HepG2 (cell line): Measurements from ENCODE around the gene PCGF2. TPM values are rescaled to one million over a fixed set of nuclear protein-coding genes. Genes with fewer than 3 reads are reported as not detected.

Experiments
- BORCS8-MEF2B ChIP-seq: sonication (generic); formaldehyde crosslinking; IDR thresholded peaks from 2 replicates; pipeline ENCODE4 v1.8.0; 2022; ENCODE audit warnings: mild to moderate bottlenecking, missing genetic modification reagents
- CBFB ChIP-seq: sonication (generic); formaldehyde crosslinking; IDR thresholded peaks from 2 replicates; pipeline ENCODE4 v1.4.0; 2020; ENCODE audit warnings: missing genetic modification reagents
- GMEB2 ChIP-seq: IDR thresholded peaks from 2 replicates; pipeline ENCODE4 v1.6.1; 2016; ENCODE audit warnings: missing biosample characterization, missing genetic modification reagents, low read depth
- HDAC6 ChIP-seq: fragments of 200-600 bp; sonication (generic); IDR thresholded peaks from 2 replicates; pipeline ENCODE4 v1.7.0; 2017; ENCODE audit warnings: mild to moderate bottlenecking, antibody characterized with exemption, low read length, low read depth
- NR2F1 ChIP-seq, 2 experiments: fragments of 450-650 bp in 1 of 2; formaldehyde crosslinking in 1 of 2; IDR thresholded peaks; 2 replicates each; pipeline versions ENCODE4 v1.5.0 to v1.6.1; 2016 to 2020; ENCODE audit warnings: mild to moderate bottlenecking in 1 of 2, missing compliant biosample characterization in 1 of 2, missing genetic modification reagents in 1 of 2, moderate library complexity in 1 of 2
- RERE ChIP-seq: IDR thresholded peaks from 2 replicates; pipeline ENCODE4 v1.6.1; 2016; ENCODE audit warnings: low read depth, missing genetic modification reagents, missing compliant biosample characterization
- UBTF ChIP-seq: sonication (generic); formaldehyde crosslinking; IDR thresholded peaks from 2 replicates; pipeline ENCODE4 v1.4.0; 2020; ENCODE audit warnings: mild to moderate bottlenecking, missing genetic modification reagents
- ZBTB2 ChIP-seq: sonication (generic); formaldehyde crosslinking; IDR thresholded peaks from 2 replicates; pipeline ENCODE4 v1.8.0; 2022; ENCODE audit warnings: low read depth, missing genetic modification reagents
- ZFP62 ChIP-seq: sonication (generic); formaldehyde crosslinking; IDR thresholded peaks from 2 replicates; pipeline ENCODE4 v1.4.0; 2020; ENCODE audit warnings: missing genetic modification reagents
- ZNF256 ChIP-seq: sonication (generic); formaldehyde crosslinking; conservative IDR thresholded peaks from 2 replicates; pipeline ENCODE4 v1.4.0; 2020; ENCODE audit warnings: missing genetic modification reagents
- ZNF296 ChIP-seq: sonication (generic); formaldehyde crosslinking; conservative IDR thresholded peaks from 2 replicates; pipeline ENCODE4 v1.5.0; 2020; ENCODE audit warnings: mild to moderate bottlenecking, missing genetic modification reagents
- ZNF589 ChIP-seq: sonication (generic); formaldehyde crosslinking; conservative IDR thresholded peaks from 2 replicates; pipeline ENCODE4 v1.8.0; 2022; ENCODE audit warnings: mild to moderate bottlenecking, moderate library complexity, missing genetic modification reagents
- ZNF777 ChIP-seq: sonication (generic); formaldehyde crosslinking; IDR thresholded peaks from 2 replicates; pipeline ENCODE4 v1.4.0; 2020; ENCODE audit warnings: missing genetic modification reagents
- ZZZ3 ChIP-seq: sonication (generic); formaldehyde crosslinking; IDR thresholded peaks from 2 replicates; pipeline ENCODE4 v1.4.0; 2020; ENCODE audit warnings: missing genetic modification reagents, mild to moderate bottlenecking, borderline replicate concordance
- polyA plus RNA-seq, 8 experiments: library from polyadenylated mRNA; depleted of rRNA in 3 of 8; stranded (reverse) in 7 of 8; unstranded in 1 of 8; fragments of >200 nt; fragmentation: Illumina TruSeq in 4 of 8; extraction: Trizol in 4 of 8; gene quantifications; 2 replicates each; pipeline versions ENCODE4 v1.2.1 to v1.2.3, GENCODE V29; 2011 to 2016; ENCODE audit warnings: low read depth in 4 of 8, missing spikeins in 1 of 8, mixed read lengths in 1 of 8; ENCODE audit not compliant: insufficient read depth in 1 of 8
- total RNA-seq, 5 experiments: library from RNA; depleted of rRNA; stranded (reverse); fragments of >200 nt; fragmentation: Illumina TruSeq; extraction: Trizol; gene quantifications; 2 replicates each; pipeline ENCODE4 v1.2.3, GENCODE V29; 2016; ENCODE audit warnings: low read depth in 1 of 5
- TF ChIP-seq, protein P1 (sequence below): sonication (generic); formaldehyde crosslinking; IDR thresholded peaks from 2 replicates; pipeline ENCODE4 v1.4.0; 2020; ENCODE audit warnings: missing genetic modification reagents, borderline replicate concordance

PCGF2 gene
- total and polyA plus RNA-seq, 2 of the 13 experiments (the other 11 are each of a cell fraction or from before 2014, with no cell fraction given), result 11.6 to 29.4 TPM

- peak; percentile 73 for TF ChIP-seq ZNF777 (CRISPR knock-in tag)
- TF ChIP-seq ZFP62 (CRISPR knock-in tag), result no peak
- no peak; the same call in 1 of the 2 replicates for TF ChIP-seq ZZZ3 (CRISPR knock-in tag)
- no peak for TF ChIP-seq ZNF589 (CRISPR knock-in tag)
- TF ChIP-seq NR2F1 (CRISPR knock-in tag; IDR thresholded peaks at IDR 0.05), result no peak
- no peak for TF ChIP-seq BORCS8-MEF2B (CRISPR knock-in tag)
- no peak for TF ChIP-seq ZNF296 (CRISPR knock-in tag)
- TF ChIP-seq ZNF256 (CRISPR knock-in tag), result no peak
- 0 out of 2 replicates have a peak, but pooled peaks have one; percentile 46 for TF ChIP-seq RERE (CRISPR knock-in tag)
- TF ChIP-seq UBTF (CRISPR knock-in tag), result peak; percentile 45; the same call in 1 of the 2 replicates
- peak; percentile 77 for TF ChIP-seq CBFB (CRISPR knock-in tag)
- TF ChIP-seq, protein P1, sequence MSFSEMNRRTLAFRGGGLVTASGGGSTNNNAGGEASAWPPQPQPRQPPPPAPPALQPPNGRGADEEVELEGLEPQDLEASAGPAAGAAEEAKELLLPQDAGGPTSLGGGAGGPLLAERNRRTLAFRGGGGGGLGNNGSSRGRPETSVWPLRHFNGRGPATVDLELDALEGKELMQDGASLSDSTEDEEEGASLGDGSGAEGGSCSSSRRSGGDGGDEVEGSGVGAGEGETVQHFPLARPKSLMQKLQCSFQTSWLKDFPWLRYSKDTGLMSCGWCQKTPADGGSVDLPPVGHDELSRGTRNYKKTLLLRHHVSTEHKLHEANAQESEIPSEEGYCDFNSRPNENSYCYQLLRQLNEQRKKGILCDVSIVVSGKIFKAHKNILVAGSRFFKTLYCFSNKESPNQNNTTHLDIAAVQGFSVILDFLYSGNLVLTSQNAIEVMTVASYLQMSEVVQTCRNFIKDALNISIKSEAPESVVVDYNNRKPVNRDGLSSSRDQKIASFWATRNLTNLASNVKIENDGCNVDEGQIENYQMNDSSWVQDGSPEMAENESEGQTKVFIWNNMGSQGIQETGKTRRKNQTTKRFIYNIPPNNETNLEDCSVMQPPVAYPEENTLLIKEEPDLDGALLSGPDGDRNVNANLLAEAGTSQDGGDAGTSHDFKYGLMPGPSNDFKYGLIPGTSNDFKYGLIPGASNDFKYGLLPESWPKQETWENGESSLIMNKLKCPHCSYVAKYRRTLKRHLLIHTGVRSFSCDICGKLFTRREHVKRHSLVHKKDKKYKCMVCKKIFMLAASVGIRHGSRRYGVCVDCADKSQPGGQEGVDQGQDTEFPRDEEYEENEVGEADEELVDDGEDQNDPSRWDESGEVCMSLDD, result peak; percentile 28; the same call in 1 of the 2 replicates
- peak; percentile 97 for TF ChIP-seq ZBTB2 (CRISPR knock-in tag)
- no peak for TF ChIP-seq GMEB2 (CRISPR knock-in tag)
- no peak for TF ChIP-seq HDAC6
Measured at GRCh38 chr17:38729886-38730525, 18.1 kb downstream of the PCGF2 start, which contains the start of gene CISD3 (continued).
